Tibial nerve (tissue), 4 donors: ENCODE results near the gene SYNJ2. TPM values are rescaled to one million over a fixed set of nuclear protein-coding genes. Genes with fewer than 3 reads are reported as not detected.

Experiments used
- DNase-seq, 2 donors: peaks; one replicate each; pipeline ENCODE4 v3.0.0-alpha.2; 2019; ENCODE audit warnings: low spot score in 2 of 2
- H3K27ac ChIP-seq, 4 donors: fragments of 200-600 bp; sonication (generic) in 3 of 4; one replicate each; pipeline ENCODE4 v1.5.1; 2017 to 2019; ENCODE audit warnings: mild to moderate bottlenecking in 1 of 4
- H3K27me3 ChIP-seq, 2 donors: fragments of 200-600 bp; sonication (generic) in 1 of 2; one replicate each; pipeline versions ENCODE4 v1.5.1 to v1.6.0; 2017 to 2019
- H3K36me3 ChIP-seq, 3 donors: fragments of 200-600 bp; sonication (generic); one replicate each; pipeline ENCODE4 v1.5.1; 2018 to 2019
- H3K4me1 ChIP-seq, 4 donors: fragments of 200-600 bp; sonication (generic) in 3 of 4; one replicate each; pipeline ENCODE4 v1.5.1; 2017 to 2019
- H3K4me3 ChIP-seq, 4 donors: fragments of 200-600 bp; sonication (generic) in 3 of 4; one replicate each; pipeline ENCODE4 v1.5.1; 2017 to 2019; ENCODE audit warnings: mild to moderate bottlenecking in 1 of 4, moderate library complexity in 1 of 4
- H3K9me3 ChIP-seq, 4 donors: fragments of 200-600 bp; sonication (generic) in 3 of 4; one replicate each; pipeline ENCODE4 v1.5.1; 2017 to 2019
- CTCF ChIP-seq, 5 experiments: fragments of 200-600 bp in 3 of 5; fragments of 450-650 bp in 2 of 5; sonication (generic) in 3 of 5; IDR thresholded peaks; one replicate each; pipeline ENCODE4 v1.5.1; 2016 to 2019; ENCODE audit warnings: antibody characterized with exemption in 5 of 5, mild to moderate bottlenecking in 3 of 5, moderate library complexity in 2 of 5
- EP300 ChIP-seq, 2 donors: sonication (generic); formaldehyde crosslinking; IDR thresholded peaks; one replicate each; pipeline ENCODE4 v1.6.1; 2017; ENCODE audit warnings: antibody characterized with exemption in 2 of 2, mild to moderate bottlenecking in 1 of 2
- POLR2A ChIP-seq, 2 donors: fragments of 450-650 bp; IDR thresholded peaks; one replicate each; pipeline ENCODE4 v1.6.1; 2017; ENCODE audit warnings: antibody characterized with exemption in 2 of 2, mild to moderate bottlenecking in 2 of 2, moderate library complexity in 2 of 2
- WGBS, 2 donors: methylation state at CpG; one replicate each; pipeline ENCODE4 v1.1.5; 2018; 5-methylcytosine and 5-hydroxymethylcytosine counted together
- total RNA-seq, 4 donors: library from RNA; depleted of rRNA; stranded (reverse); fragments of >200 nt; gene quantifications; one replicate each; pipeline ENCODE4 v1.1.0, GENCODE V29; 2016

The SYNJ2 gene
- total RNA-seq, 4 donors from 2014 or later = 4.4 to 10.5 (median 5.6) TPM

DNA sequence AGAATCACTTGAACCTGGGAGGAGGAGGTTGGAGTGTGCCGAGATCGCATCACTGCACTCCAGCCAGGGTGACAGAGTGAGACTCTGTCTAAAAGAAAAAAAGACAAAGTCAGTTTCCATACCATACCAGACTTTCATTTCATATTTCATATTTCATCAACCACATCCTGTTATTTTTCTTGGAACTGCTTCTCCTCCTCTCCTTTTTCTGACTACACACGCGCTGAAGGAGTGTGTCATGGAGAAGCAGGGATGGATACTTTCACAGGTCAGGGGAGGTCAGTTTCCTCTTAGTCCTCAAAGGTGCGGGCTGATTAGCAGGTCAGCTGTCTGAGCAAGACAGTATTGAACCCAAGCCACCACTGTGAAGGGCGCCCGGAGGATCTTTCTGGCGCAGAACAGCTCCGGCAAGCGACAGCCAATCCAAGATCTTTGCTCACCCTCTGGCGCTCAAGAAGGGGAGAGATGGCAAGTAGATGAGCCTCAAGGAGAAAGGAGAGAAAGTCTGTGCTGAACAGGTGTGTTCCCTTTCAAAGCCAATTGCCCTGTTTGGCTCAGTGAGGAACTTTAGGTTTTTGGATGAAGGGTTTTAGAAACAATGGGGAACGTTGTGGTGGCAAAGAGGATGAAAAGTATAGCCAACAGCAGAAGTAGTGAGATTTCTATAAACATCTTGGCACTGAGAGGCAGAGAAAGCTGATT lies 18.9 kb upstream of the SYNJ2 start:
- TF ChIP-seq CTCF (IDR thresholded peaks at IDR 0.05) (no peak), POLR2A (IDR thresholded peaks at IDR 0.05) (no peak), EP300 (IDR thresholded peaks at IDR 0.05) (no peak)
- Histone ChIP-seq H3K27ac (no peak overlapping the region), H3K4me3 (no peak overlapping the region)

GRCh38 chr6:157964100-157964499 lies 17.6 kb upstream of the SYNJ2 start:
- 77 to 85% methylated on average over 3 of the region's 3 CpGs for WGBS, 2 donors
- TF ChIP-seq CTCF (IDR thresholded peaks at IDR 0.05) = no peak
- no peak for TF ChIP-seq EP300 (IDR thresholded peaks at IDR 0.05)
- TF ChIP-seq POLR2A (IDR thresholded peaks at IDR 0.05) = no peak
- H3K4me1 ChIP-seq = no peaks in the 10 kb centered on the region
- no peaks in the 10 kb centered on the region for H3K27me3 ChIP-seq
- no peak overlapping the region for H3K4me3 ChIP-seq
- no peak overlapping the region for H3K27ac ChIP-seq
- DNase-seq = no peak
- H3K36me3 ChIP-seq = no peaks in the 10 kb centered on the region
- H3K9me3 ChIP-seq = peaks cover 0 to 11% (median 2%) of the 10 kb centered on the region in 4 donors

More for the DNA sequence above, 18.9 kb upstream of the SYNJ2 start:
- H3K36me3 ChIP-seq = no peaks in the 10 kb centered on the region
- H3K27me3 ChIP-seq = no peaks in the 10 kb centered on the region
- DNase-seq = no peak
- H3K4me1 ChIP-seq = no peaks in the 10 kb centered on the region
- peaks cover 0 to 25% (median 8%) of the 10 kb centered on the region in 4 donors for H3K9me3 ChIP-seq
- 75 to 76% methylated on average over 12 of the region's 12 CpGs for WGBS, 2 donors

DNA sequence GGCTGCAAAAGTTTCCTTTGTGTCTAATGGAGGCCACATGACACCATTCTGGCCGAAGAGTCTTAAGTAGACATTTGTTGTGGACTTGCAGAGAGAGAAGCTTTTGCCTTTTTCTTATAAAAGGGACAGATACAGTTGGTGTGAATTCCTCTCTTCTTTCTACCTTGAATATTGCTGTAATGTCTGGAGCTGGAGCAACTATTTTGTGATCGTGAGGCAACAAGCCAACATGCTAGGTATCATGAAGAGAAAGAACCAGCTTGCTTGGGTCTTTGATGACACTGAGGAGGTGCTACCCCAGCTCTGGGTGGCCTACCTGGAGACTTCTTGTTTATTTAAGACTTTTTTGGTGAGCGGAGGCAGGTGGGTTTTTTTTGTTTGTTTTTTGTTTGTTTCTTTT lies 16.3 kb upstream of the SYNJ2 start:
- H3K9me3 ChIP-seq = no peaks in the 10 kb centered on the region
- no peaks in the 10 kb centered on the region for H3K4me1 ChIP-seq
- 91 to 96% methylated on average over 3 of the region's 3 CpGs for WGBS, 2 donors
- DNase-seq = no peak
- H3K27ac ChIP-seq = no peak overlapping the region
- no peaks in the 10 kb centered on the region for H3K36me3 ChIP-seq
- no peaks in the 10 kb centered on the region for H3K27me3 ChIP-seq
- no peak for TF ChIP-seq CTCF (IDR thresholded peaks at IDR 0.05)
- no peak for TF ChIP-seq POLR2A (IDR thresholded peaks at IDR 0.05)
- no peak for TF ChIP-seq EP300 (IDR thresholded peaks at IDR 0.05)
- H3K4me3 ChIP-seq = no peak overlapping the region

DNA sequence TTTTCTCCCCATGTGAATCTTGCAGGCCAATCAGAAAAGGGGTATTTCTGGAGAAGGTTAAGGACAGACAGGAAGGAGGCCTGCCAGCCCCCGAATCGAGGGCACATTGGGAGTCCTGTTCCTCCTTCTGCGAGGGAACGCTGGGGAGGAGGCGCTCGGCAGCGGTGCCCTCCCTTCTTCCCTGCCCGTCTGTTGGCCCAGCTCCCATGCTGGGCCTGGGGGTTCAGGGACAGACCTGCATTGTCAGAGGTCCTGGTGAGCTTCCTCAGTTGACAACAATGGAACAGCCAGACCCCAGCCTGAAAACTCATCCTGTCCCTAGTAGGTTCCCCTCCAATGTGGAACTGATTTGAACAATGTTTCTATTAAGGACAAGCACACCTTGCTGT lies 15.1 kb upstream of the SYNJ2 start:
- Histone ChIP-seq H3K4me1 (no peaks in the 10 kb centered on the region), H3K27ac (no peak overlapping the region), H3K4me3 (no peak overlapping the region), H3K36me3 (no peaks in the 10 kb centered on the region), H3K9me3 (no peaks in the 10 kb centered on the region), H3K27me3 (no peaks in the 10 kb centered on the region)
- 77 to 87% methylated on average over 4 to 8 of the region's 8 CpGs for WGBS, 2 donors
- no peak for DNase-seq
- TF ChIP-seq CTCF (IDR thresholded peaks at IDR 0.05) (no peak), POLR2A (IDR thresholded peaks at IDR 0.05) (no peak), EP300 (IDR thresholded peaks at IDR 0.05) (no peak)

GRCh38 chr6:157967020-157967419 lies 14.6 kb upstream of the SYNJ2 start:
- Histone ChIP-seq H3K27me3 (no peaks in the 10 kb centered on the region), H3K36me3 (no peaks in the 10 kb centered on the region), H3K9me3 (no peaks in the 10 kb centered on the region), H3K4me3 (no peak overlapping the region), H3K4me1 (no peaks in the 10 kb centered on the region), H3K27ac (no peak overlapping the region)
- TF ChIP-seq CTCF (IDR thresholded peaks at IDR 0.05) (no peak), POLR2A (IDR thresholded peaks at IDR 0.05) (no peak), EP300 (IDR thresholded peaks at IDR 0.05) (no peak)
- no peak for DNase-seq
- 77 to 85% methylated on average over 6 of the region's 6 CpGs for WGBS, 2 donors
